Occipital lobe (tissue), 2 donors: ENCODE measurements around the gene ARHGAP28. TPM values are rescaled to one million over a fixed set of nuclear protein-coding genes. Genes with fewer than 3 reads are reported as not detected.
"Not testable (repeated sequence)": the region's sequence is repeated elsewhere in the genome, so short reads cannot be mapped to it uniquely, and the experiment has no call there.

Experiments used
- DNase-seq: peaks from one replicate; lab custom pipeline; 2025; lab: John Stamatoyannopoulos, UW
- total RNA-seq: library from RNA; depleted of rRNA; stranded (reverse); fragments of >200 nt; gene quantifications from one replicate; pipeline ENCODE4 v1.2.3, GENCODE V29; 2014

The ARHGAP28 gene
- total RNA-seq, 1 donor from 2014 or later = 21.2 TPM

DNA sequence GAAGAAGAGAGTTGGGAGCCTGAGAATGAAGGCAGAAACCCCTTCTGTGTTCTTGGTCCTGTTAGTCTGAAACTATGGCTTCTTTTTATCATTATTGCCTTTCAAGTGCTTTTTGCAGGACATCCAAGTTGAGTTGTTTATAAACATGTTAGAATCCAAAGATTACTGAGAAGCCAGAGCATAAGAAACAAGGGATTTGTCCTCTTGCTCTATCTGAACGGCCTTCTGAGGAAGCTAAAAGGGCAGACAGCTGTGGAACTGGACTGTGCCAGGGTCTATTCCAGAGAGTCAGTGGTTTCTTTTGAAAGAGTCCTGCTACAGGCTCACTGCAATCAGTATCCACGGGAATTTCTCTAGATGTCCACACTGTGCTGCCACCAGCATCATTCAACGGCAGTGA lies 86.6 kb downstream of the ARHGAP28 start:
- no peak for DNase-seq

DNA sequence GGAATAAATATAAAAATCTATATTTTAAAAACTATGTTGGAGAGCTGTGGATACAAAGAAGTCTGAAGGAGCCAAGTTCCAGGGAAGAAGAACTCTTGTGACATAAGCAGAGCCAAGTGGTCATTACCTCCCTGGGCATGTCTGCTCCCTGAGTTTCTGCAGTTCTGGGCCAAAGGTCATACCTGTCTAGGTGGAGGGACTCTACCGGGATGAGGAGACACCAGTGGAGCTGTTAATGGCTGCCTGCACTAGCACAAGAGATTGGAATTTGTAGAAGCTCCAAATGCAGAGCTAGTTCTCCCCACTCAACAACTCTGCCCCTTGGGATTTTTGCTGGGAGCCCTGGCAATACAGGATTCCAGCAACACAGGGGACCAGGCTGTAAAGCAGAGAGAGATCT lies 89.8 kb downstream of the ARHGAP28 start:
- no peak for DNase-seq

GRCh38 chr18:6820314-6820713 lies 90.8 kb downstream of the ARHGAP28 start:
- no peak for DNase-seq

- DNase-seq = no peak
Observed at GRCh38 chr18:6821356-6821755, 91.8 kb downstream of the ARHGAP28 start.

- not testable (repeated sequence) for DNase-seq
Observed at GRCh38 chr18:6827161-6827560, 97.6 kb downstream of the ARHGAP28 start.

DNA sequence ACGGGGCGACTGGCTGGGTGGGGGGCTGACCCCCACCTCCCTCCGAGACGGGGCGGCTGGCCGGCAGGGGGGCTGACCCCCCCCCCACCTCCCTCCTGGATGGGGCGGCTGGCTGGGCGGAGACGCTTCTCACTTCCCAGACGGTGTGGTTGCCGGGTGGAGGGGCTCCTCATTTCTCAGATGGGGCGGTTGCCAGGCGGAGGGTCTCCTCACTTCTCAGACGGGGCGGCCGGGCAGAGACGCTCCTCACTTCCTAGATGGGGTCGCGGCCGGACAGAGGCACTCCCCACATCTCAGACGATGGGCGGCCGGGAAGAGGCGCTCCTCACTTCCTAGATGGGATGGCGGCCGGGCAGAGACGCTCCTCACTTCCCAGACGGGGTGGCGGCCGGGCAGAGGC lies 98.0 kb downstream of the ARHGAP28 start:
- not testable (repeated sequence) for DNase-seq

DNA sequence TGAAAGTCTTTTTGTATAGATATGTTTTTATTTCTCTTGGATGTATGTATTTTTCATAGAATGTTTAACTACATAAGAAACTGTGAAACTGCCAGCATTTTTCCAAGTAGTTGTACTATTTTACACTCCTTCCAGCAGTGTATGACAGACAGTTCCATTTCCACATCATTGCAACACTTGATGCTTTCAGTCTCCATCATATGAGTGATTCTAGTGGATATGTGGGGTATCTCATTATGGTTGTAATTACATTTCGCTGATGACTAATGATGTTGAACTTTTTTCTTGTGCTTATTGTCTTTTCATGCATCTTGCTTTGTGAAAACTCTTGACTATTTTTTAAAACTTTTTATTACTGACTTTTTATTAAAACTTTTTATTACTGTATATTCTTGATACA lies 101.4 kb downstream of the ARHGAP28 start:
- no peak for DNase-seq

GRCh38 chr18:6835345-6835744 lies 105.8 kb downstream of the ARHGAP28 start:
- DNase-seq = no peak

DNA sequence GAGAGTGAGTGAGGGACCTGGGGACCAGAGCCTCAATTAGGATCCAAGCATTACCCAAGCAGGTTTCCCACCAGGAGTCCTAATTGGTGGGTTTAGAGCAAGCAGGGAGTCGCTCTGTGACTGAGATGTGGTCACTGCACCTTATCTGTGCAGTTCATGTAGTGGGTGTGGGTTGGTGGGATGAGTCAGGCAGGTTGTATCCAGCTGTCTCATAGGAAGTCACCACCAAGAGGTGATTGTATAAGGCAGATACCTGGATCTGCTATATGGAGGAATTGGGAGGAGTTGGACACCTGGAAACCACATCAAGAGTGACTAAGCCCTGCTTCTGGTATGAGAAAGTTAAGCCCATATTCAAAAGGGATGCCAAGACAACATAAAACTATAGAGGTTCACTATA lies 106.8 kb downstream of the ARHGAP28 start:
- DNase-seq = no peak

- no peak for DNase-seq
Observed at GRCh38 chr18:6837904-6838303, 108.4 kb downstream of the ARHGAP28 start.

DNA sequence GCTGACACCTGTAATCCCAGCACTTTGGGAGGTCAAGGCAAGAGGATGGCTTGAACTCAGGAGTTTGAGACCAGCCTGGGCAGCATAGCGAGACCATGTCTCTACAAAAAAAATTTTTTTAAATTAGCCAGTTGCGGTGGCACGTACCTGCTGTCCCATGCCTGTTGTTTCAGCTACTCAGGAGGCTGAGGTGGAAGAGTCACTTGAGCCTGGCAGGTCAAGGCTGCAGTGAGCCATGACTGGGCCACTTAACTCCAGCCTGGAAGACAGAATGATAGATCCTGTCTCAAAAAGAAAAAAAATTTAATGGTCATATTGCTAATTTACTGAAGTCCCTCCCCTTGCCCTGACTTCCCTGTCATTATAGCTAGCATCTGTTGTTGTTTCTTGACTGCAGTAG lies 112.6 kb downstream of the ARHGAP28 start:
- no peak for DNase-seq

DNA sequence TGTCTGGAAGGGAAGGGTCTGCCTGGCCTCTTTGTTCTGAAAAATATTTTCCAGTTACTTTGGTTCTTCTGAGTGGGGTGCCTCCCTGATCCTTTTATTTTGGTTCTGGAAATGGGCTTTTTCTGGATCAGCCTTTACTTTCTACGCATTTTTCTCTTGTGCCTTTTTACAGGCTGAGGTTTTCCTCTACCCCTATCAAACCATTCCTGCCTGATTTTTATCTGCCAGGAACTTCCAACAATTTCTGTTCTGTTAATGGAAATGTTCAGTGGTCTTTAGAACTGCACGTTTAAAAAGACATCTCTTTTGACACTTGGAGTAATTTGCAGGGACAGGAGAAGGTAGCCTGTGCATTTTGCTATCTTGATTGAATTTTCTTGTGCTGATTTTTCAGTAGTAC lies 113.8 kb downstream of the ARHGAP28 start:
- DNase-seq = no peak

DNA sequence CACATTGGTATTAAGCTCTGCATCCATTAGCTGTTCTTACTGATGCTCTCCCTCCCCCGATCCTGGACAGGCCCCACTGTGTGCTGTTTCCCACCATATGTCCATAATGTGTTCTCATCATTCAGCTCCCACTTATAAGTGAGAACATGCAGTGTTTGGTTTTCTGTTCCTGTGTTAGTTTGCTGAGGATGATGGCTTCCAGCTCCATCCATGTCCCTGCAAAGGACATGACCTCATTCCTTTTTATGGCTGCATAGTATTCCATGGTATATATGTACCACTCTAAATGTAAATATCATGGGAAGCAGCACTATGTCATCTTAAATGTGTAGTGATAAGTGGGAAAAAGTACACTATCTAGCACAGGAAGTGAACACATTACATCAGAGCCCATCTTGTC lies 116.0 kb downstream of the ARHGAP28 start:
- not testable (repeated sequence) for DNase-seq

- no peak for DNase-seq
Observed at GRCh38 chr18:6850396-6850795, 120.9 kb downstream of the ARHGAP28 start.

- DNase-seq = no peak
Observed at GRCh38 chr18:6851480-6851879, 122.0 kb downstream of the ARHGAP28 start.

DNA sequence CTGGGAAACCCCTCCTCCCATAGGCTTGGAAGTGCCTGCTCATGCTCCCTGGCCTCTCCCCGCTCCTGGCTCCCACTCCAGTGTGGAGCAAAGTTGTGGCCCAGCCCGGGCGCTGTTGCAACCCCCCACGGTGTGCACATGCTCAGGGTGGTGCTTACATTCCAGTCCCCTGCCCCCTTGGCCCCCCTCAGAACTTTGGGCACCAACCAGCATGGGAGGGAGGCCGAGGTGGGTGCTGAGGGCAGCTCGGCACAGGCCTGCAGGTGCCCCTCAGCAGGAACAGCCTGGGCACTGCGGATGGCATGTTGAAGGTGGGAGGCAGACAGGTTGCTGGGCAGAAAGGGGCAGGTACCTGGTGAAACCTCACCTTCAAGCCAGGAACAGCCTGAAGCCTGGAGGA lies 125.3 kb downstream of the ARHGAP28 start:
- no peak for DNase-seq

GRCh38 chr18:6855767-6856166 lies 126.3 kb downstream of the ARHGAP28 start:
- no peak for DNase-seq

DNA sequence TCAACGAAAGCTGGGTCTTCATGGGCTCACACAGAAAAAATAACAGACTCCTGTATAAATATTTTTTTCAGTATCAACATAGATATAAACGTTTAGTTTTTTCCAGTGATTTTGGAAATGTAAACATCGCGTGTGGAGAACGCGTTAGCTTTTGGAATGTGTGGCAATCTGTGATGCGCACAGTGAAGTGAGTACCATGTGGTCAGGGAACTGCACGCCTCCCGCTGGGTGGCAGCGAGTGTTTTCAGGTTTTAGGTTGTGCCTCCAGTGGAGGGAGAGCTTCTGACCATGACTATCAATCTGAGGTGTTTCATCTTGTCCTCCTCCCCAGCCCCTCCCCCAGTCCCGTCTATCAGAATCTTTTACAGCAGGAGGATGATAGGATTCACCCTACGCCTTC lies 127.8 kb downstream of the ARHGAP28 start:
- DNase-seq = no peak

- DNase-seq = no peak
Observed at GRCh38 chr18:6859676-6860422, 130.3 kb downstream of the ARHGAP28 start.

- no peak for DNase-seq
Observed at GRCh38 chr18:6860804-6861448, 131.4 kb downstream of the ARHGAP28 start.

- no peak for DNase-seq
Observed at GRCh38 chr18:6865251-6865650, 135.7 kb downstream of the ARHGAP28 start.

GRCh38 chr18:6866552-6867085 lies 137.1 kb downstream of the ARHGAP28 start:
- DNase-seq = no peak

DNA sequence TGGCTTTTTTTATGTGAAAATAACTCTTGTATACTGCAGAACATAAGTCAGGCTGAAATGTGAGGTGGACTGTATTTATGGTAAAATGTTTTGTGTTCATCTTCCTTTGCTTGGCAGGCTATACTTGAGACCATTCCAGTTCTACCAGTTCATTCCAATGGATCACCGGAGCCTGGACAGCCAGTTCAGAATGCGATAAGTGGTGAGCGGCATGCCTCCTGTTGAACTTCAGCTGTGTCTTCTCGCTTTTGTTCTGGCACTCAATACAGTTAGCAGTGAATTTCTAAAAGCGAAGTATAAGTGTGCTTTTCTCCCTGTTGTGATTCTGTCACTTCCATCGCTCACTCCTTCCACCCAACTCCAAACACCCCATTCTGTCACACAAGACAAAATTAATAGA lies 138.5 kb downstream of the ARHGAP28 start:
- DNase-seq = no peak
